ENCODE results near the gene BCL2L1.

DNA sequence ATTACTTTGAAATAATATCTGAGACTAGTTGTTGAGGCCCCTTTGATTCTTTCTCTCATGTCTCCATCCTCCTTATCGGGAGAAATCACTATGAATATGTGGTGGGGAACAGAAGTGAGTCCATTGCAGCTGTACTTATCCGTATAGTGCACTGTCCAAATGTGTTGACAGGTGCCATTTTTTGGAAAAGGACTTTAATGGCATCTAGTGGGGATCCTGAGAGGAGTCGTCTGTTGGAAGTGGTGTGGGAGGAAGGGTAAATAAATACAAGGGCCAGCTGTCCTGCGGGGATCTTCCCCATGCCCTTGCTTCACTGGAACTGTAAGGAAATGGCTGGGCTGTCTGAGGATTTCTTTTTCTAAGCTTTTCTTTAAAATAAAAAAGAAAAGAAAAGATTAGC, 35.9 kb upstream of the BCL2L1 start:
- TF ChIP-seq POLR2A (IDR thresholded peaks at IDR 0.05): no peak
- TF ChIP-seq, protein P1, sequence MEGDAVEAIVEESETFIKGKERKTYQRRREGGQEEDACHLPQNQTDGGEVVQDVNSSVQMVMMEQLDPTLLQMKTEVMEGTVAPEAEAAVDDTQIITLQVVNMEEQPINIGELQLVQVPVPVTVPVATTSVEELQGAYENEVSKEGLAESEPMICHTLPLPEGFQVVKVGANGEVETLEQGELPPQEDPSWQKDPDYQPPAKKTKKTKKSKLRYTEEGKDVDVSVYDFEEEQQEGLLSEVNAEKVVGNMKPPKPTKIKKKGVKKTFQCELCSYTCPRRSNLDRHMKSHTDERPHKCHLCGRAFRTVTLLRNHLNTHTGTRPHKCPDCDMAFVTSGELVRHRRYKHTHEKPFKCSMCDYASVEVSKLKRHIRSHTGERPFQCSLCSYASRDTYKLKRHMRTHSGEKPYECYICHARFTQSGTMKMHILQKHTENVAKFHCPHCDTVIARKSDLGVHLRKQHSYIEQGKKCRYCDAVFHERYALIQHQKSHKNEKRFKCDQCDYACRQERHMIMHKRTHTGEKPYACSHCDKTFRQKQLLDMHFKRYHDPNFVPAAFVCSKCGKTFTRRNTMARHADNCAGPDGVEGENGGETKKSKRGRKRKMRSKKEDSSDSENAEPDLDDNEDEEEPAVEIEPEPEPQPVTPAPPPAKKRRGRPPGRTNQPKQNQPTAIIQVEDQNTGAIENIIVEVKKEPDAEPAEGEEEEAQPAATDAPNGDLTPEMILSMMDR (IDR thresholded peaks at IDR 0.05): no peak

Measured in ovary (tissue), 3 donors.